Stimulated activated CD8-positive, alpha-beta memory T cell treated with anti-CD3 and anti-CD28 coated beads, Interleukin-12 subunit alpha, Interleukin-12 subunit beta, amount 100 ng/mL, for 4 hours (primary cell): ENCODE data around the gene INS.
"Not testable (repeated sequence)": the region's sequence is repeated elsewhere in the genome, so short reads cannot be mapped to it uniquely, and the experiment has no call there.

Source experiments
- DNase-seq: peaks from one replicate; pipeline ENCODE4 v3.0.0-alpha.2; 2020; ENCODE audit warnings: low read depth

Gene INS

GRCh38 chr11:2131371-2132236, 29.4 kb downstream of the INS start:
- DNase-seq: no peak

- DNase-seq: no peak
Measured at GRCh38 chr11:2130881-2131352, 30.1 kb downstream of the INS start.

GRCh38 chr11:2129699-2130366, 31.2 kb downstream of the INS start:
- DNase-seq: no peak

GRCh38 chr11:2129308-2129698, 31.7 kb downstream of the INS start:
- DNase-seq: no peak

GRCh38 chr11:2128511-2129307, 32.3 kb downstream of the INS start:
- DNase-seq: no peak

- no peak for DNase-seq
Measured at GRCh38 chr11:2128130-2128510, 32.9 kb downstream of the INS start.

- DNase-seq: no peak
Measured at GRCh38 chr11:2127482-2128129, 33.4 kb downstream of the INS start.

- DNase-seq: no peak
Measured at GRCh38 chr11:2126520-2127085, 34.4 kb downstream of the INS start.

GRCh38 chr11:2124736-2125484, 36.1 kb downstream of the INS start:
- not testable (repeated sequence) for DNase-seq

- no peak for DNase-seq
Measured at GRCh38 chr11:2123628-2123960, 37.4 kb downstream of the INS start.

GRCh38 chr11:2122907-2123627, 37.9 kb downstream of the INS start:
- DNase-seq: no peak

- no peak for DNase-seq
Measured at GRCh38 chr11:2122222-2122906, 38.6 kb downstream of the INS start.

- no peak for DNase-seq
Measured at GRCh38 chr11:2121227-2122130, 39.5 kb downstream of the INS start.

- no peak for DNase-seq
Measured at GRCh38 chr11:2120359-2121100, 40.5 kb downstream of the INS start.

- DNase-seq: no peak
Measured at GRCh38 chr11:2118677-2119076, 42.3 kb downstream of the INS start.

GRCh38 chr11:2116680-2117079, 44.3 kb downstream of the INS start:
- no peak for DNase-seq

- DNase-seq: no peak
Measured at GRCh38 chr11:2115308-2115707, 45.7 kb downstream of the INS start.
